Measurements from ENCODE around the gene GSE1.
A peak's percentile ranks its signal among the peaks of the same experiment; 100 is the strongest.

GSE1 gene

GRCh38 chr16:85573696-85574641 lies 39.2 kb upstream of the GSE1 start:
- DNase-seq (ENCODE audit: low spot score), result peak; percentile 44

- DNase-seq (ENCODE audit: low spot score), result no peak
Observed at GRCh38 chr16:85574672-85575475, 38.2 kb upstream of the GSE1 start.

- no peak for DNase-seq (ENCODE audit: low spot score)
Observed at GRCh38 chr16:85575920-85576319, 37.2 kb upstream of the GSE1 start.

DNA sequence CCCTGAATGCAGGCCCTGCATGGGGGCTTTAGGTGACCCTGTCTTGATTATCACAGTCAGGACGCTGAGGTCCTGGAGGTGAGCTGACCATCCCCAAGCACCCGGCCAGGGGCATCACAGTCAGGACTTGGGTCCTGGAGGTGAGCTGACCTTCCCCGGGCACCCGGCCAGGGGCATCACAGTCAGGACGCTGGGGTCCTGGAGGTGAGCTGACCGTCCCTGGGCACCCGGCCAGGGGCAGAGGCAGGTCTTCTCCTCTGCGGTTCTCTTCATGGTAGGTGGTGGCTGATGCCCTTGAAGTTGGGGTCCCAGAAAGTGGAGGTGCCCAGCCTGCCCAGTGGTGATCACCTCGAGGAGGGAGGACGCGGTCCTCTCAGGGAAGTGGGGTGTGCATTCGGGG lies 36.2 kb upstream of the GSE1 start:
- DNase-seq (ENCODE audit: low spot score), result no peak

DNA sequence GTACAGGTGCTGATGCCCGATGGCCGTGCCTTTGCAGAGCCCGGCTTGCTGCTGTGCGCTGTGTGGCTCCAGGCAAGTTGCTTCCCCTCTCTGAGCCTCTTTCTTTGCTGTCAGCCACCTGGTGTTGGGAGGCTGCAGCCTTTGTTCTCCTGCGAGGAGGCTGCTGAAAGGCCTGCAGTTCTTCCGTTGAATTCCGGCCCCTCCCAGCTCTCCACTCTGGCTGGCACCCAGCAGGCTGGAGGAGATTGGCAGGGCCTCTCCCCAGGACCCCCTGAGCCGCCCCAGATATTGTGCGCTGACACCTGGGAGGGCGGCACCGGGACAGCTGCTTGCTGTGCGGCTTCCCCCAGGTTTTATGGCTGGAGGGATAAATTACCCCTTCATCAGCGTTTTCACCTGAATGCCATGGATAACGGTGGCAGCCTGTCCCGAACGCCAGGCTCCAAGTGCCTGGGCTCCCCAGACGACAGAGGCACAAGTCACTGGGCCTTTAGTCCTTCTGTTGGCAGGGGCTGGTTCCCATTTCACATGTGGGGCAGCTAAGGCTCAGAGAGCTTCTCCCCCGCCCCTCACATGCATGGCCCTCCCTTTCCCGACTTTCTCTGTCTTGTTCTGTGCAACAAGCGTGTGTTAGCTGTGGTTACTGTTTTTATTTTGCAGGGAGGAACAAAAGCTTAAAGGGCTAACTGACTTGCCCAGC lies 35.1 kb upstream of the GSE1 start:
- no peak for DNase-seq (ENCODE audit: low spot score)

DNA sequence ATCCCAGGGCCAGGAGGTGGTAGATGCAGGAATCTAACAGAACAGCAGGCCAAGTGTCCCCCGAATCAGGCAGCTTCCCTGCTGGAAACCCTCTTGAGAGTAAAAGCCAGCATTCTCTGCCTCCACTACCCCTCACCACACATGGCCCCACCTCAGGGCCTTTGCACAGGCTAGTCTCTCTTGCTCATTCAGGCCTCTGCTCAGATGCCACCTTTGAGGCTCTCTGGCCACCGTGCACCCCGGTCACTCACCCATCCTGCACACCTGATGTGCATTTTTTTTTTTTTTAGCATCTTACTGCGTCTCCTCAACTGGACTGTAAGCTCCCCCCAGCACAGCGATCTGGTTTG lies 34.5 kb upstream of the GSE1 start:
- no peak for DNase-seq (ENCODE audit: low spot score)

DNA sequence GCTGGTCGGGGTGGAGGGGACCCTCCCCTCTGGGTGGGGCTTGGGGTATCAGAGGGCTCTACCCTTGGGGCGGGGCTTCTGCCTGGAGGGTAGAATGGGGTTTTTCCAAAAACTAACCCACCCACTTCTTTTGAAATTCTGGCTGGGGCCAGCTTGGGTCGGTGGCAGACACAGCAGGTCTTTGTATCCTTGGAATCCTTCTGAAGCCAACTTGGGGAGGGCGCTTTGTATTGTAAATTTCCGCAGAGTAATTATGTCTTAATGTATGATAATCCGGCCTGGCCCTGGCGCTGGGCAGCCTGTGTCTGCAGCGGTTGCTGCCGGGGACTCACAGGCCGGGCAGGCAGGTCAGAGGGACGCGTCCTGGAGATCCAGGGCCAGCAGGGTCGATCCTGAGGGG lies 33.9 kb upstream of the GSE1 start:
- no peak for DNase-seq (ENCODE audit: low spot score)

DNA sequence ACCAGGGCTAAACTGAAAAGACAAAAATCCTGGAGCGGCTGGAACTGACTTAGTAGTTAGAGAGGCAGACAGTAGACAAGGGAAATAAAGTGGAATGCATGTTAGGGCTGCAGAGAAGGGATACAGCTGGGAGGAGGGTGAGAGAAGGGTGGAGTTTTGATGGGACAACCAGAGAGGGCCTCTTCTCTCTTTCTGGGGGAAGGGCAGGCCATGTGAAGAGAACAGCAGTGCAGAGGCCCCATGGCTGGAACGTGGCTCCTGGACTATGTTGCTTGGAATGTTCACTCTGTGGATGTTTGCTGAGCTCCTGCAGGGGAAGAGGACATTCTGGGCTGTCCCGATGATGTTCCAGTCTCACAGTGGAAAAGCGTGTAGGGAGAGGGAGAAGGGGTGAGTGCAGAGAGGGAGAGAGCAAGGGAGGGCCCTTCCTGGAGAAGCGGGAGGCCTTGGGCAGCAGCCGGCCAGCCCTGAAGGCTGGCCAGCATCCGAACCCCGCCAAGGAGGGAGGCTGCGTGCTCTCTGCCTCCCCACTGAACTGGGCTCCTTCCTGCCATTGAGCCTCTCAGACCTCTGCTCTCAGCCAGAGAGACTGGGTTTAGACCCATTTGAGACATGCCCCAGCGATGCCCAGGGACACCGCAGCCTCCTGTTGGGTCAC lies 33.1 kb upstream of the GSE1 start:
- DNase-seq (ENCODE audit: low spot score), result no peak

GRCh38 chr16:85580684-85581083 lies 32.4 kb upstream of the GSE1 start:
- no peak for DNase-seq (ENCODE audit: low spot score)

DNA sequence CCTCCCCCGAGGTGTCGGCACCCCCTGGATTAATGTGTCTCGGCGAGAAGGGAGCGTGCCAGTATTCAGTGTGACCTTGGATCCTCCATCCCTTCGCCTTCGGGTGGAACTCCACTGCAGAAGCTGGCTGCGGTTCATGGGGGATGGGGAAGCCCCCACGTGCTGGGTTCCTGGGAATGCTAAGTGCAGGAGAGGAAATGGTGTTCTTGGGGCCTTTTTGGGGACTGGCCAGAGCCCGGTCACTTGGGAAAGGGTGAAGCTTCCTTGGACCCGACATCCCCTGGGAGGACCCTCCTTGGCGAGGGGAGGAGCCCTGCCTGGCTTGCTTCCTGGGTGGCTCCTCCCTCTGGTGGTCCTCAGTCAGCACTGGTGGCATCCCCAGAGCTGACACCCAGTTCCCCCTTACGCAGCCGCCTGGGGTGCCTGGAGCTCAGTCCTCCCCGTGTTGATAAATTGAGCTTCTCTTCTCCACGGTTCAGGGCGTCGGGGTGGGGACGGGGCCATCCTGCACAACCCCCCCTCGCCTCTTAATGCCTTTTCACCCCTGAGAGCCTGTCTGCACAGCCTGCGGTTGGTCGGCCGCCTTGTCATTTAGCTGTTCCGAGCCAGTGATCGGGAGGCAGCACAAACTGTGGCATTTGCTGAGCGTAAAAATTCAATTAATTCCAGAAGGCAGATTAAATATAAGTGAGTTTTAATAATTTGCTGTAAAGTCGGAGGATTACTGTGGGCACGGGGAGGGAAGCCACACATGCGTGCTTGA lies 30.7 kb upstream of the GSE1 start:
- DNase-seq (ENCODE audit: low spot score), result no peak

- no peak for DNase-seq (ENCODE audit: low spot score)
Observed at GRCh38 chr16:85583491-85584181, 29.5 kb upstream of the GSE1 start.

- DNase-seq (ENCODE audit: low spot score), result no peak
Observed at GRCh38 chr16:85584267-85584666, 28.9 kb upstream of the GSE1 start.

DNA sequence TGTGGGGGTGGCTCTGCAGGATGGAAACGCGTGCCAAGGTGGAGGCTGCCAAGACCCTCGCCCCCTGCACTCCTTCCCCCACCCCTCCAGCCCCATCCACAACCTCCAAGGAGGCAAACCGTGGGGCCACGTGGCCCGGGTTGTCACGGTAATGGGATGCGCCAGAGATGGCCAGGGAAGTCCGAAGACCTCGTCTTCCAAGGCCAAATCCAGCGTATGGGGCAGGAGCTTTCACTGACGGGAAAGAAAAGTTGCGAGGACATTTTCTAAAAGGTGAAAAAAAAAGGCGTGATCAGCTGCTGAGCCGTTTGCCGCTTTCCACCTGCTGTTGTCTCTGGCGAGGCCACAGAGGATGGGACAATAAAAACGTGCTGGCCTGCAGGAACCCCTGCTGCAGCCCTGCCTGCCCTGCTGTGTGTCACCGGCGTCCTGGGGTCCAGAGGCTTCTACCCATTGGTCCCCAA lies 28.3 kb upstream of the GSE1 start:
- no peak for DNase-seq (ENCODE audit: low spot score)

GRCh38 chr16:85585711-85586110 lies 27.4 kb upstream of the GSE1 start:
- no peak for DNase-seq (ENCODE audit: low spot score)

GRCh38 chr16:85586380-85587104 lies 26.6 kb upstream of the GSE1 start:
- peak; percentile 38 for DNase-seq (ENCODE audit: low spot score)

GRCh38 chr16:85587762-85588556 lies 25.2 kb upstream of the GSE1 start:
- DNase-seq (ENCODE audit: low spot score), result no peak

GRCh38 chr16:85588562-85589503 lies 24.3 kb upstream of the GSE1 start:
- DNase-seq (ENCODE audit: low spot score), result no peak
